Muscle of leg (tissue), 11 donors: ENCODE measurements around the gene PRKAR1A. TPM values are rescaled to one million over a fixed set of nuclear protein-coding genes. Genes with fewer than 3 reads are reported as not detected.
A peak's percentile ranks its signal among the peaks of the same experiment; 100 is the strongest.
"Not testable (repeated sequence)": the region's sequence is repeated elsewhere in the genome, so short reads cannot be mapped to it uniquely, and the experiment has no call there.

Experiments
- DNase-seq: peaks from one replicate; pipeline ENCODE4 v3.0.0; 2013
- H3K27ac ChIP-seq: one replicate; pipeline ENCODE4 v1.5.1; 2013; ENCODE audit warnings: mild to moderate bottlenecking, low read length, control low read depth
- H3K27me3 ChIP-seq: one replicate; pipeline ENCODE4 v1.6.1; 2013; ENCODE audit warnings: low read length; ENCODE audit not compliant: control insufficient read depth, insufficient read depth
- H3K36me3 ChIP-seq: one replicate; pipeline ENCODE4 v1.6.1; 2013; ENCODE audit warnings: low read length; ENCODE audit not compliant: control insufficient read depth, insufficient read depth
- H3K4me1 ChIP-seq: one replicate; pipeline ENCODE4 v1.6.1; 2013; ENCODE audit warnings: low read length; ENCODE audit not compliant: control insufficient read depth, insufficient read depth
- H3K4me3 ChIP-seq: one replicate; pipeline ENCODE4 v1.5.1; 2013; ENCODE audit warnings: low read length, control low read depth
- H3K9me3 ChIP-seq: replicated peaks from 2 replicates; pipeline ENCODE4 v1.6.1; 2013; ENCODE audit warnings: low read depth, low read length; ENCODE audit not compliant: control insufficient read depth
- WGBS: methylation state at CpG from one replicate; pipeline ENCODE4 v1.1.5; 2013; ENCODE audit warnings: missing lambda C conversion rate; ENCODE audit not compliant: insufficient coverage; 5-methylcytosine and 5-hydroxymethylcytosine counted together
- polyA plus RNA-seq, 8 donors: library from polyadenylated mRNA; unstranded; fragments of 120-200 nt; gene quantifications; one replicate each; pipeline versions ENCODE4 v1.2.1 to v1.2.3, GENCODE V29; 2013; ENCODE audit warnings: inconsistent platforms in 1 of 8, low replicate concordance in 1 of 8; ENCODE audit not compliant: insufficient read length in 8 of 8, insufficient read depth in 1 of 8
- total RNA-seq: library from RNA; stranded (reverse); fragments of 120-200 nt; gene quantifications from one replicate; pipeline ENCODE4 v1.2.4, GENCODE V29; 2013

PRKAR1A gene
- total and polyA plus RNA-seq, 9 donors, result 267 to 350 (median 325) TPM

GRCh38 chr17:68489919-68490318, 22.3 kb upstream of the PRKAR1A start:
- H3K4me1 ChIP-seq, result peaks cover 23% of the 10 kb centered on the region
- H3K36me3 ChIP-seq, result no peaks in the 10 kb centered on the region
- H3K27ac ChIP-seq, result no peak overlapping the region
- DNase-seq, result no peak
- WGBS, result 10% methylated on average over 2 of the region's 4 CpGs
- H3K27me3 ChIP-seq, result no peaks in the 10 kb centered on the region
- no peaks in the 10 kb centered on the region for H3K9me3 ChIP-seq
- no peak overlapping the region for H3K4me3 ChIP-seq

GRCh38 chr17:68491381-68492231, 20.6 kb upstream of the PRKAR1A start:
- no peaks in the 10 kb centered on the region for H3K36me3 ChIP-seq
- peak; percentile 81 for DNase-seq
- H3K27me3 ChIP-seq, result no peaks in the 10 kb centered on the region
- 51% methylated on average over 7 of the region's 12 CpGs for WGBS
- H3K27ac ChIP-seq, result peak overlapping the region; percentile 38
- no peaks in the 10 kb centered on the region for H3K9me3 ChIP-seq
- peaks cover 23% of the 10 kb centered on the region for H3K4me1 ChIP-seq
- H3K4me3 ChIP-seq, result no peak overlapping the region

- H3K4me1 ChIP-seq, result peaks cover 23% of the 10 kb centered on the region
- not testable (repeated sequence) for H3K9me3 ChIP-seq, H3K27me3 ChIP-seq, H3K36me3 ChIP-seq, H3K4me3 ChIP-seq, DNase-seq, H3K27ac ChIP-seq
- 81% methylated on average over 5 of the region's 8 CpGs for WGBS
Observed at GRCh38 chr17:68492394-68493054, 19.7 kb upstream of the PRKAR1A start.

GRCh38 chr17:68495081-68495480, 17.1 kb upstream of the PRKAR1A start:
- Histone ChIP-seq H3K27ac (no peak overlapping the region), H3K4me1 (peaks cover 25% of the 10 kb centered on the region)
- 73% methylated on average over 2 of the region's 4 CpGs for WGBS

GRCh38 chr17:68497885-68498319, 14.3 kb upstream of the PRKAR1A start:
- H3K27ac ChIP-seq, result no peak overlapping the region
- H3K9me3 ChIP-seq, result no peaks in the 10 kb centered on the region
- H3K4me1 ChIP-seq, result peaks cover 8% of the 10 kb centered on the region

More at GRCh38 chr17:68495081-68495480, 17.1 kb upstream of the PRKAR1A start:
- DNase-seq, result no peak
- H3K36me3 ChIP-seq, result no peaks in the 10 kb centered on the region
- H3K27me3 ChIP-seq, result no peaks in the 10 kb centered on the region
- no peaks in the 10 kb centered on the region for H3K9me3 ChIP-seq
- no peak overlapping the region for H3K4me3 ChIP-seq

GRCh38 chr17:68498479-68499326, 13.5 kb upstream of the PRKAR1A start:
- 48% methylated on average over 3 of the region's 7 CpGs for WGBS
- H3K9me3 ChIP-seq, result no peaks in the 10 kb centered on the region
- no peak overlapping the region for H3K27ac ChIP-seq
- DNase-seq, result peak; percentile 33
- no peaks in the 10 kb centered on the region for H3K36me3 ChIP-seq
- no peak overlapping the region for H3K4me3 ChIP-seq
- H3K27me3 ChIP-seq, result no peaks in the 10 kb centered on the region
- peaks cover 3% of the 10 kb centered on the region for H3K4me1 ChIP-seq

More at GRCh38 chr17:68497885-68498319, 14.3 kb upstream of the PRKAR1A start:
- Histone ChIP-seq H3K36me3 (no peaks in the 10 kb centered on the region), H3K4me3 (no peak overlapping the region), H3K27me3 (no peaks in the 10 kb centered on the region)
- 16% methylated on average over 3 of the region's 3 CpGs for WGBS
- DNase-seq, result peak; percentile 79

GRCh38 chr17:68499587-68499986, 12.6 kb upstream of the PRKAR1A start:
- H3K27me3 ChIP-seq, result no peaks in the 10 kb centered on the region
- no peak for DNase-seq
- H3K9me3 ChIP-seq, result no peaks in the 10 kb centered on the region
- no peak overlapping the region for H3K27ac ChIP-seq
- H3K4me1 ChIP-seq, result peaks cover 3% of the 10 kb centered on the region
- no peaks in the 10 kb centered on the region for H3K36me3 ChIP-seq
- no peak overlapping the region for H3K4me3 ChIP-seq
- WGBS, result 95% methylated on average over 3 of the region's 5 CpGs

GRCh38 chr17:68501074-68501473, 11.2 kb upstream of the PRKAR1A start:
- no peaks in the 10 kb centered on the region for H3K36me3 ChIP-seq
- DNase-seq, result no peak
- H3K9me3 ChIP-seq, result no peaks in the 10 kb centered on the region
- H3K27me3 ChIP-seq, result no peaks in the 10 kb centered on the region
- H3K27ac ChIP-seq, result no peak overlapping the region
- WGBS, result 65% methylated on average over 2 of the region's 3 CpGs
- peaks cover 3% of the 10 kb centered on the region for H3K4me1 ChIP-seq
- H3K4me3 ChIP-seq, result no peak overlapping the region

- Histone ChIP-seq H3K27ac (no peak overlapping the region), H3K36me3 (no peaks in the 10 kb centered on the region), H3K9me3 (no peaks in the 10 kb centered on the region), H3K4me1 (peaks cover 19% of the 10 kb centered on the region), H3K4me3 (no peak overlapping the region), H3K27me3 (no peaks in the 10 kb centered on the region)
- DNase-seq, result no peak
- WGBS, result 100% methylated on average over 1 of the region's 1 CpG
Observed at GRCh38 chr17:68505951-68506350, 6.3 kb upstream of the PRKAR1A start.

GRCh38 chr17:68507576-68507975, 4.7 kb upstream of the PRKAR1A start:
- H3K36me3 ChIP-seq, result no peaks in the 10 kb centered on the region
- DNase-seq, result no peak
- no peaks in the 10 kb centered on the region for H3K9me3 ChIP-seq
- H3K27me3 ChIP-seq, result no peaks in the 10 kb centered on the region
- no CpG with 5 or more reads among the region's 3 CpGs for WGBS
- H3K4me3 ChIP-seq, result no peak overlapping the region
- peaks cover 24% of the 10 kb centered on the region for H3K4me1 ChIP-seq
- H3K27ac ChIP-seq, result no peak overlapping the region
